WI38 (cell line): ENCODE data around the gene MRGPRD.

Experiments used
- H3K4me3 ChIP-seq: 2 replicates; pipeline ENCODE4 v1.5.1; 2011; ENCODE audit warnings: low read depth, mild to moderate bottlenecking, control low read depth, low read length
- TF ChIP-seq, protein P1 (sequence below): IDR thresholded peaks from 2 replicates; pipeline ENCODE4 v1.5.1; 2012; ENCODE audit warnings: low read depth, mild to moderate bottlenecking, control low read depth, low read length

MRGPRD gene

DNA sequence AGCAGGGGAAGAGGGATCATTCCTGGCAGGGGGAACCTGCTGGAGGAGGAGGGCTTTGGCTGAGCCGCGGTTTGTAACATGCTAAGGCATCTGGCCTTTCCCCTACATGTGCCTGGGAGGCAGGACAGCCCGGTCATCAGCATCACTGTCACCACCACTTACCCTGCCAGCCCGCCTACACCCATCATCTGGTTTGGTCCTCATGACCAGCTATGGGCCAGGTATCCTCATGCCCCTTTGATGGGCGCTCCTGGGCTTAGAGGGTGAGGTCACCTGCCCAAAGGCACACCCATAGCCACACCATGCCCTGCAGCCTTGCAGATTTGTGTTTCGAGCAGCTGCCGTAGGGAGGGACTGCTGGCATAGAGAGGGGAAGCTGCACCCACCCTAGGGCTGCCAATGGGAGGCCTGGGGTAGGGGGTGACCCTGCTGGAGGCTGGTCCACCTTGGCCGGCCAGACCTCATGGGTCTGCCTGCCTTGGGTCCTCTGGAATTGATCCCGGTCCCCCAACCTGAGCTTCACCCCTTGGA is 29.6 kb upstream of the MRGPRD start:
- H3K4me3 ChIP-seq: peak overlapping the region; percentile 87
- TF ChIP-seq, protein P1, sequence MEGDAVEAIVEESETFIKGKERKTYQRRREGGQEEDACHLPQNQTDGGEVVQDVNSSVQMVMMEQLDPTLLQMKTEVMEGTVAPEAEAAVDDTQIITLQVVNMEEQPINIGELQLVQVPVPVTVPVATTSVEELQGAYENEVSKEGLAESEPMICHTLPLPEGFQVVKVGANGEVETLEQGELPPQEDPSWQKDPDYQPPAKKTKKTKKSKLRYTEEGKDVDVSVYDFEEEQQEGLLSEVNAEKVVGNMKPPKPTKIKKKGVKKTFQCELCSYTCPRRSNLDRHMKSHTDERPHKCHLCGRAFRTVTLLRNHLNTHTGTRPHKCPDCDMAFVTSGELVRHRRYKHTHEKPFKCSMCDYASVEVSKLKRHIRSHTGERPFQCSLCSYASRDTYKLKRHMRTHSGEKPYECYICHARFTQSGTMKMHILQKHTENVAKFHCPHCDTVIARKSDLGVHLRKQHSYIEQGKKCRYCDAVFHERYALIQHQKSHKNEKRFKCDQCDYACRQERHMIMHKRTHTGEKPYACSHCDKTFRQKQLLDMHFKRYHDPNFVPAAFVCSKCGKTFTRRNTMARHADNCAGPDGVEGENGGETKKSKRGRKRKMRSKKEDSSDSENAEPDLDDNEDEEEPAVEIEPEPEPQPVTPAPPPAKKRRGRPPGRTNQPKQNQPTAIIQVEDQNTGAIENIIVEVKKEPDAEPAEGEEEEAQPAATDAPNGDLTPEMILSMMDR: no peak

DNA sequence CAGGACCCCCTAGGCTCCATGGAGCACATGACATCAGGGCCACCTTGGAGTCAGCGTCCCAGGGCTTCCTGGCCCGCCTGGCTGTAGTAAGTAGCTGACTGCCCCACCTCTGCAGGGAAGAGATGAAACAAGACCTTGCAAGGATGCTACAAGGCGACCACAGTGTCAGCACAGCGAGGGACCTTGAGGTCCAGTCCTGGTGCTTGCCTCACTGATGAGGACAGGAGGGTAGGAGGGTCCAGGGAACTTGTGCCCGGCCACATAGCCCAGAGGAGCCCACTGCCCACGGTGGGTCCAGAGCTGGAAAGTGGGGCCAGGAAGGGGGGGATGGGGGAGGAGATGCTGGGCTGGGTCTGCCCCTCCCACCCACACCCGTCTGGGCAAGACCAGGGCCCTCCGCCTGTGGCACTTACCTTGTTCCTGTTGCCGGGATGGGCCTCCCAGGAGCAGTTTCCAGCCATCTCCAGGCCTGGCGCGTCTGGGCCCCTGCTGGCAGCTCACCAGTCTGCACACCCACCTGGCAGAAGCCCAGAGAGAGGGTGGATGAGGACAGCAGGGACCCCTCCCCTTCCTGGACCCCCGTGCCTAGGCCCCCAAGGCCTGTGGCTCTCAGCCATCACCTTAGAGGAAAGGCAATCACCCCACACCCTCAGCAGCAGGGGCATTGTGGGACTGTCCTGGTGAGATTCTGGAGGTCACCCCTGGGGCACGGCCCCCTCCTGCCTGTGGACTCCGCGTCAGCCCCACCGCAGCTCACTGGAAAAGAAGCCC is 28.8 kb upstream of the MRGPRD start:
- TF ChIP-seq, protein P1: no peak
- H3K4me3 ChIP-seq: peak overlapping the region; percentile 87

DNA sequence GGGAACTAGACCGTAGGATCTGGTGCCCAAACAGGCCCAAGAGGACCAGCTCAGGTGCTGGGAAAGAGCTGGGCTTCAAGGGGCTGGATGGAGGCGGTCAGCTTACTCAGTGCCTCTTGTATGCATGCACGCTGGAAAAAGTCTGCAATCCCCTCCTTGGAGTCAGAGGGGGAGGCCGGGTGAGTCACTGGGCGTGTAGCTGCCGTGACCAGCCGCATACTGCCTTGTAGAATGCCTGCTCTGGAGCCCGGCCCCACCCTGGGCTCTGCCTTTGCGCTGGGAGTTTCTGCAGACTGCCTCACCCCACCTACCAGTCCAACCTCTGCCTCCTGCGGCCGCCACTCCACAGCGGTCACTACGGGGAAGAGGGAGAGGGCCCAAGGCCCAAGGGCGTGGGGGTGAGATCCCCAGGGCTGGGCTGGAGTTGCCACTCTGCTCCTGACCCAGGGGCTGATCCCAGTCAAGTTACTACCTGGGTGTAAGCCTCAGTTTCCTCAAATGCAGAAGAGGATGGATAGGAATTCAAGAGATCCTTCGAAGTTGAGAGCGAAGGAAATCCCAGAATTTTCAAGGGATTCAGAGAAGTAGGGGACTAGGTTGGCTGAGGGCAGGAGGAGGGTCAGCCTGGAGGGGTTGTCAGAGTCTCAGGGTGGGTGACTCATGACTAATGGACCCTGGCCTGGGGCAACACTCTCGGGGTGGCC is 28.1 kb upstream of the MRGPRD start:
- TF ChIP-seq, protein P1: no peak
- peak overlapping the region; percentile 2; the same call in 1 of the 2 replicates for H3K4me3 ChIP-seq

DNA sequence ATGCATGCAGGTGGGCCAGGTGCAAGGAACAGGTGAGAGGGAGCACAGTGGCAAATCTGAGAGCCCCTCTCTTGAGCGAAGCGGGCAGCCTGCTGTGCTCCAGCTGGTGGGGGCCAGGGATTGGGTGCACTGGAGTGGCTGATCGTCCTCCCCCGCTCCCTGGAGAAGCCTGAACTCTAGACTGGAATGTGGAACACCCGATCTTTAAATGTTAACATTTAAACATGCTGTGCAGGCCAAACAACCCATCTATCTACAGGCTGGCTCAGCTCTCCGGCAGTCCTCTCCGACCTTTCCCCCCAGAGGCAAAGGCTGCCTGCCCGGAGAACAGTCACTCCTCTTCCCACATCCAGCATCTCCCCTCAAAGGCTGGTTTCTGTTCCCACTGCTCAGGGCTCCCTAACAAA is 27.2 kb upstream of the MRGPRD start:
- TF ChIP-seq, protein P1: no peak
- peak overlapping the region; percentile 2; the same call in 1 of the 2 replicates for H3K4me3 ChIP-seq

DNA sequence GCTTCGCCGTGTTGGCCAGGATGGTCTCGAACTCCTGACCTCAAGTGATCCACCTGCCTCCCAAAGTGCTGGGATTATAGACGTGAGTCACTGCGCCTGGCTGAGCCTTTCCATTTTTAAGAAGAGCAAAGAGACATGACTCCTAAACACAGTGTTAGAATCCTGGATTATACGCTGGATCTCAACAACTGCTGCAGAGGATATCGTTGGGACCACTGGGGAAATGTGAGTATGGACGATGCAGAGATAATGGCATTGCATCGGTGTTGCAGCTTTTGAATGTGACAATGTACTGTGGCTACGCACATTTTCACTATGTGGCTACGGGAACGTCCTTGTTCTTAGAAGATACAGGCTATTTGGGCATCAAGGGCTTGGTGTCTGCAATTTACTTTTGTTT is 26.0 kb upstream of the MRGPRD start:
- no peak overlapping the region for H3K4me3 ChIP-seq
- TF ChIP-seq, protein P1: no peak

DNA sequence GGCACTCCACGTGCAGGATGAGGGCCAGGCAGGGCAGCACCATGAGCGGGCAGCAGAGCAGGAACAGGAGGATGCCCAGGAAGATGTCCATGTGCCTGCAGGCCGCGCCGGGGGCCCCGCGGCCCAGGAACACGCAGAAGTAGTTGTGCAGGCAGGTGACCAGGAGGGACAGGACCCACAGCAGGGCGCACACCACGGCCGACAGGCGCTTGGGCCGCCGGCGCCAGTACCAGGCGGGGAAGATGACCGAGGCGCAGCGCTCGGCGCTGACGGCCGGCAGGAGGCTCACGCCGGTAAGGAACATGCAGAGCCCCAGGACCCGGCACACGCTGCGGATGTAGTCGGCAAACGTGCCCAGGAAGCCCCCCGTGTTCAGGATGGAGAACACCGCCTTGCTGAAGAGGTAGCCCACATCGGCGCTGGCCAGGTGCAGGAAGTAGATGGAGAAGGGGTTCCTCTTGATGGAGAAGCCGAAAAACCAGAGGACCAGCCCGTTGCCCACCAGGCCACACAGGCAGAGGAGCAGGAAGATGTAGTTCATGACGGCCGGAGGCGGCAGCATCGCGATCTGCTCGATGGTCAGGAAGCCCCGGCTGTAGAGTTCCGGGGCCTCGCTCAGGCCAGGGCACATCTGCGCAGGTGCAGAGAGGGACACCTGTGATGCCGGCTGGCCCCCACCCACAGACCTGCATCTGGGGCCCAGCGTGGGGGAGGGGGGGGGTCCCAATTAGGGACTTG is 25.0 kb upstream of the MRGPRD start:
- TF ChIP-seq, protein P1: no peak
- no peak overlapping the region for H3K4me3 ChIP-seq
